ENCODE data around the gene NAIF1.
"Not testable (repeated sequence)": the region's sequence is repeated elsewhere in the genome, so short reads cannot be mapped to it uniquely, and the experiment has no call there.

NAIF1 gene

DNA sequence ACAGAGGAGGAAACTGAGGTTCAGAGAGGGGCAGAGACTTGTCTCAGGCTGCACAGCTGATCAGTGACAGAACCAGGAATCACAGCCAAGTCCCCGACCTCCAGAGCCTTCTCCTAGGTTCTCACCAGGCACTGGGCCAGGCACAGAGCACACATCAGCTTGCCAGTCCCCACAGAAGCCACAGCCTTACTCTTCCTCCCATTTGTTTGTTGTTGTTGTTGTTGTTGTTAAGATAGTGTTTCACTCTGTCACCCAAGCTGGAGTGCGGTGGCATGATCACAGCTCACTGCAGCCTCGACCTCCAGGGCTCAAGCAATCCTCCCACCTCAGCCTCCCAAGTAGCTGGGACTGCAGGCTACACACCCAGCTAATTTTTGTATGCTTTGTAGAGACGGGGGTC, 41.4 kb downstream of the NAIF1 start:
- DNase-seq, result peak in 1 of 2 donors; percentile 34

GRCh38 chr9:128024761-128025308, 42.3 kb downstream of the NAIF1 start:
- no peak for DNase-seq

DNA sequence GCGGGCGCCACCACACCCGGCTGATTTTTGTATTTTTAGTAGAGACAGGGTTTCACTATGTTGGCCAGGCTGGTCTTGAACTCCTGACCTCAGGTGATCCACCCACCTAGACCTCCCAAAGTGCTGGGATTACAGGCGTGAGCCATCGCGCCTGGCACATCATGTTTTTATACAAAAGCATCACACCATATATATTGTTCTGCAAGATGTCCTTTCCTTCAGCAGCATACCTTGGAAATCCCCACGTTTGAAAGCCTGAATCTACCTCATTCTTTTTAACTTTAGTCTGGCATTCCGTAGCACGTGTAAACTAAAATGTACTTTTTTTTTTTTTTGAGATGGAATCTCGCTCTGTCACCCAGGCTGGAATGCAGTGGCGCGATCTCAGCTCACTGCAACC, 43.4 kb downstream of the NAIF1 start:
- DNase-seq, result not testable (repeated sequence)

- DNase-seq, result no peak
Measured at GRCh38 chr9:128022886-128023285, 44.2 kb downstream of the NAIF1 start.

- DNase-seq, result no peak
Measured at GRCh38 chr9:128021098-128021497, 46.0 kb downstream of the NAIF1 start.

- DNase-seq, result no peak
Measured at GRCh38 chr9:128020692-128021091, 46.4 kb downstream of the NAIF1 start.

DNA sequence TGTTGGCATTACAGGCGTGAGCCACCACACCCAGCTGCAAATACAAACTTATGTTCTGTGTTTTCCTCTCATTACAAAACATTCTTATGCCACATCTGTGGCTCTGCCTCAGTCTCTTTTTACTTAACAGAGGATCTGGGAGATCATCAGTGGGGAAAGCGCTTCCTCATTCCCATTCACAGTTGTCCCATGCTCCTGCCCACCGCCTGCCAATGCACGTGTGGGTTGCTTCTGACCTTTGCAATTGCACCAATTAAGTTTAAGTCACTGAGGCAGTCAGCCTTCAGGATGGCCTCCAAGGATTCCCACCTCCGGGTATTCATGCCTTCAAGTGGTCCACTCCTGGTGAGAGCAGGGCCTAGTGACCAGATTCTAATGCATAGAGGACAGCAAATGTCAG, 51.4 kb downstream of the NAIF1 start:
- DNase-seq, result no peak

All from CD4-positive, alpha-beta T cell treated with Interferon alpha-2 for 1 hour (primary cell).